Naive thymus-derived CD4-positive, alpha-beta T cell (primary cell): Measurements from ENCODE around the gene ATRIP. TPM values are rescaled to one million over a fixed set of nuclear protein-coding genes. Genes with fewer than 3 reads are reported as not detected.

Experiments used
- ATAC-seq: fragments of 150-1000 bp; cut with Tn5 transposase; 2 replicates; pipeline ENCODE4 v1.10.0; 2021; ENCODE audit warnings: mild to moderate bottlenecking, moderate library complexity
- CTCF ChIA-PET: fragments of 350-600 bp; sonication (Branson Sonifier 250); formaldehyde crosslinking; loops from one replicate; lab custom pipeline; 2021; ENCODE audit warnings: antibody characterized with exemption; lab: Charles Lee
- POLR2A ChIA-PET: fragments of 350-600 bp; sonication (Branson Sonifier 250); formaldehyde crosslinking; loops from one replicate; lab custom pipeline; 2021; ENCODE audit warnings: antibody characterized with exemption, inconsistent platforms; lab: Charles Lee
- DNase-seq, 9 donors: peaks; one replicate each; pipeline versions ENCODE4 v3.0.0 to v3.0.0-alpha.2; 2020 to 2022; ENCODE audit warnings: mixed read lengths in 1 of 9
- H3K27ac ChIP-seq: one replicate; pipeline ENCODE4 v1.7.0; 2013; ENCODE audit warnings: mild to moderate bottlenecking, low read depth, low read length, moderate library complexity
- H3K27me3 ChIP-seq, 2 donors: one replicate each; pipeline ENCODE4 v1.7.0; 2013; ENCODE audit warnings: low read length in 2 of 2, mild to moderate bottlenecking in 2 of 2, moderate library complexity in 2 of 2; ENCODE audit not compliant: control insufficient read depth in 2 of 2, insufficient read depth in 2 of 2
- H3K36me3 ChIP-seq, 3 experiments: 1 replicate in 2 of 3; 2 replicates in 1 of 3; pipeline ENCODE4 v1.7.0; 2013; ENCODE audit warnings: low read length in 3 of 3, mild to moderate bottlenecking in 3 of 3, moderate library complexity in 1 of 3; ENCODE audit not compliant: insufficient read depth in 3 of 3, control insufficient read depth in 2 of 3
- H3K4me1 ChIP-seq, 2 donors: one replicate each; pipeline ENCODE4 v1.7.0; 2013; ENCODE audit warnings: low read length in 2 of 2, mild to moderate bottlenecking in 2 of 2, moderate library complexity in 1 of 2; ENCODE audit not compliant: control insufficient read depth in 2 of 2, insufficient read depth in 2 of 2
- H3K4me3 ChIP-seq: 2 replicates; pipeline ENCODE4 v1.7.0; 2013; ENCODE audit warnings: mild to moderate bottlenecking, low read length
- H3K9me3 ChIP-seq, 3 experiments: 1 replicate in 2 of 3; 2 replicates in 1 of 3; pipeline ENCODE4 v1.7.0; 2013; ENCODE audit warnings: low read length in 3 of 3; ENCODE audit not compliant: control insufficient read depth in 2 of 3
- H3K27ac Mint-ChIP-seq, 9 donors: one replicate each; pipeline ENCODE4 v1.8.0; 2020 to 2022; ENCODE audit warnings: mixed read lengths in 9 of 9, mild to moderate bottlenecking in 8 of 9, moderate library complexity in 5 of 9, inconsistent platforms in 2 of 9
- H3K27me3 Mint-ChIP-seq, 5 donors: one replicate each; pipeline ENCODE4 v1.8.0; 2021 to 2022; ENCODE audit warnings: mixed read lengths in 5 of 5, mild to moderate bottlenecking in 1 of 5
- H3K36me3 Mint-ChIP-seq, 5 donors: one replicate each; pipeline ENCODE4 v1.8.0; 2020 to 2022; ENCODE audit warnings: mixed read lengths in 5 of 5, mild to moderate bottlenecking in 3 of 5, inconsistent platforms in 1 of 5
- H3K4me1 Mint-ChIP-seq, 7 donors: one replicate each; pipeline ENCODE4 v1.8.0; 2020 to 2022; ENCODE audit warnings: mixed read lengths in 7 of 7, mild to moderate bottlenecking in 3 of 7, inconsistent platforms in 1 of 7
- H3K4me3 Mint-ChIP-seq, 10 donors: one replicate each; pipeline ENCODE4 v1.8.0; 2020 to 2022; ENCODE audit warnings: mild to moderate bottlenecking in 10 of 10, mixed read lengths in 10 of 10, moderate library complexity in 6 of 10, inconsistent platforms in 2 of 10
- H3K9me3 Mint-ChIP-seq, 11 donors: one replicate each; pipeline ENCODE4 v1.8.0; 2020 to 2022; ENCODE audit warnings: mixed read lengths in 11 of 11, mild to moderate bottlenecking in 4 of 11, inconsistent platforms in 1 of 11, moderate library complexity in 1 of 11
- intact Hi-C, 2 donors: fragments of 100-400 bp; cut with micrococcal nuclease; formaldehyde crosslinking; loops; one replicate each; pipeline ENCODE4 v1.15.1; 2023
- polyA plus RNA-seq, 2 donors: library from polyadenylated mRNA; unstranded; fragments of 300-500 nt; fragmentation: Illumina TruSeq; gene quantifications; one replicate each; pipeline ENCODE4 v1.2.3, GENCODE V29; 2021
- total RNA-seq, 6 experiments: library from RNA in 5 of 6; stranded (reverse) in 5 of 6; gene quantifications; 1 replicate in 5 of 6; 2 replicates in 1 of 6; pipeline ENCODE4 v1.2.3 and lab custom pipeline; 2021 to 2026

Gene ATRIP
- total and polyA plus RNA-seq, 7 experiments from 2014 or later, result 7.9 to 16.2 (median 12.5) TPM

GRCh38 chr3:48414376-48415250 lies 31.9 kb upstream of the ATRIP start:
- Mint-ChIP-seq H3K27me3 (no peaks in the 10 kb centered on the region), H3K4me3 (no peak overlapping the region), H3K27ac (no peak overlapping the region), H3K9me3 (peaks cover 0 to 2% (median 0%) of the 10 kb centered on the region in 11 donors), H3K36me3 (no peaks in the 10 kb centered on the region), H3K4me1 (no peaks in the 10 kb centered on the region)
- no peaks in the 10 kb centered on the region for H3K27me3 ChIP-seq
- ChIA-PET POLR2A (no interaction called here), CTCF (no interaction called here)
- H3K4me1 ChIP-seq, result no peaks in the 10 kb centered on the region
- no peaks in the 10 kb centered on the region for H3K9me3 ChIP-seq
- intact Hi-C loops, result loop anchor here in 1 of 2 donors (2.0 kb wide), 1 partner anchor 22 kb away; no protein-coding TSS in a partner anchor
- no peak overlapping the region for H3K27ac ChIP-seq
- H3K4me3 ChIP-seq, result no peak overlapping the region
- no peak for ATAC-seq
- H3K36me3 ChIP-seq, result no peaks in the 10 kb centered on the region
- DNase-seq, result peak in 1 of 9 donors; percentile 4

DNA sequence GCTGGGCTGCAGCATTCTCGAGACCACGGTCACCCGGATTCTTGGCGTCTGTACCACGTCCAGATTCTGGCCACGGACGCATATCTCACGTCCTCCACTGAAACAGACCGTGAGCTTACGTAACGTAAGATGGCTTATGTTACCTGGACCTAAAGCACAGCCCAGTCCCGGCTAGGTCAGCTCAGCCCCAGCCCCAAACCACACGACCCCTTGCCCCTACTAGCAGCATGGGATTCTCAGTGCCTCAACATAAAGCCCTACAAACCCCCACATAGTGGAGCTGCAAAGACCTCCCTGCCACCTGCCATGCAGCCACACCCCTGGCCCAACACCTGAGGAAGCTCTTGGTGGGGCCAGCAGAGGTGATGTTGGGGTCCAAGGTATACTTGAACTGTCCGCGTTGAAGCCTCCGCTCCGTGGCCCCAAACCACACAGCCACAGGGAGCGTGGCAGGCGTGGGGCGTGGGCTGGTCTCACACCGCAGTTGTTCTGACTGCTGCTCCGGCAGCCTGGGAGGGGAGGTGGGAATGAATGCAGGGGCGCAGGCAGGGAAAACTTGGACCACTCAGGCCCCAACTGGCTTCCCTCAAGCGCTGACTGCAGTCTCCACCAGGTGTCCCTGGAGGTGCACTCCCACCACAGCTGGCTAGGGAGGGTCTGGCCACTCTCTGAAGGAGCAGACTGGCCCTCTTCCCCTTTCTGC lies 31.1 kb upstream of the ATRIP start:
- ChIA-PET POLR2A (no interaction called here), CTCF (no interaction called here)
- Histone ChIP-seq H3K27ac (no peak overlapping the region), H3K27me3 (no peaks in the 10 kb centered on the region), H3K4me3 (no peak overlapping the region), H3K4me1 (no peaks in the 10 kb centered on the region), H3K9me3 (no peaks in the 10 kb centered on the region), H3K36me3 (no peaks in the 10 kb centered on the region)
- no peak for ATAC-seq
- Mint-ChIP-seq H3K4me1 (no peaks in the 10 kb centered on the region), H3K9me3 (peaks cover 0 to 2% (median 0%) of the 10 kb centered on the region in 11 donors), H3K4me3 (no peak overlapping the region), H3K27ac (no peak overlapping the region), H3K27me3 (no peaks in the 10 kb centered on the region), H3K36me3 (no peaks in the 10 kb centered on the region)
- peak in 1 of 9 donors; percentile 6 for DNase-seq
- intact Hi-C loops, result loop anchor here in 1 of 2 donors (2.0 kb wide), 1 partner anchor 21 kb away; no protein-coding TSS in a partner anchor

DNA sequence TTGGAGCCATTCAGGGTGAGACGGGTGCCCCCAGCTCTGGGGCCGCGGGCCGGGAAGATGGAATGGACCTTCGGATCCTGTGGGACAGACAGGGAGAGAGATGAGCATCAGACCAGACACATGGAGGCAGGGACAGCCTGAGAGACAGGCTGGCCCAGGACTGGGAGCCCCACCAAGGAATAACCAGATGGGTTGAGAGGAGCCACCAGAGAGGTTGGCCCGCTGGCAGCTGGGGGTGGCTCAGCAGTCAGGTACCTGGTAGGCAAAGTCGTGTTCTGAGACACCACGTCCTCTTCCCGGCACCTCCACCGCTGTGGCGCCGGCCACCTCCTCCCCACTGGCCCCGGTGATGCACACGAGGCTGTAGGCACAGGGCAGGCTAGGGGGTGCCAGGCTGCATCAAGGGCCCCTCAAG lies 30.4 kb upstream of the ATRIP start:
- H3K27me3 ChIP-seq, result no peaks in the 10 kb centered on the region
- intact Hi-C loops, result no loop called here
- Mint-ChIP-seq H3K36me3 (no peaks in the 10 kb centered on the region), H3K4me3 (no peak overlapping the region), H3K4me1 (no peaks in the 10 kb centered on the region), H3K9me3 (peaks cover 0 to 2% (median 0%) of the 10 kb centered on the region in 11 donors), H3K27me3 (no peaks in the 10 kb centered on the region), H3K27ac (no peak overlapping the region)
- no peaks in the 10 kb centered on the region for H3K36me3 ChIP-seq
- H3K4me1 ChIP-seq, result no peaks in the 10 kb centered on the region
- no peaks in the 10 kb centered on the region for H3K9me3 ChIP-seq
- H3K4me3 ChIP-seq, result no peak overlapping the region
- POLR2A ChIA-PET, result no interaction called here
- ATAC-seq (no peak), DNase-seq (peak in 1 of 9 donors; percentile 5)
- CTCF ChIA-PET, result interaction anchor here (0.5 kb wide), 1 partner anchor 140 kb away, joined by 4 read pairs; no protein-coding TSS in a partner anchor
- no peak overlapping the region for H3K27ac ChIP-seq

GRCh38 chr3:48416546-48416945 lies 30.0 kb upstream of the ATRIP start:
- H3K4me1 Mint-ChIP-seq, result no peaks in the 10 kb centered on the region
- H3K36me3 Mint-ChIP-seq, result no peaks in the 10 kb centered on the region
- H3K27me3 ChIP-seq, result no peaks in the 10 kb centered on the region
- no peaks in the 10 kb centered on the region for H3K36me3 ChIP-seq
- ATAC-seq (no peak), DNase-seq (peak in 1 of 9 donors; percentile 2)
- intact Hi-C loops, result no loop called here
- H3K4me1 ChIP-seq, result no peaks in the 10 kb centered on the region
- H3K4me3 Mint-ChIP-seq, result no peak overlapping the region
- no peak overlapping the region for H3K27ac ChIP-seq
- no peak overlapping the region for H3K4me3 ChIP-seq
- H3K9me3 ChIP-seq, result no peaks in the 10 kb centered on the region
- no peaks in the 10 kb centered on the region for H3K27me3 Mint-ChIP-seq
- ChIA-PET CTCF (interaction anchor here (0.5 kb wide), 1 partner anchor 139 kb away, joined by 4 read pairs; no protein-coding TSS in a partner anchor), POLR2A (no interaction called here)
- H3K27ac Mint-ChIP-seq, result no peak overlapping the region
- H3K9me3 Mint-ChIP-seq, result peaks cover 0 to 2% (median 0%) of the 10 kb centered on the region in 11 donors

DNA sequence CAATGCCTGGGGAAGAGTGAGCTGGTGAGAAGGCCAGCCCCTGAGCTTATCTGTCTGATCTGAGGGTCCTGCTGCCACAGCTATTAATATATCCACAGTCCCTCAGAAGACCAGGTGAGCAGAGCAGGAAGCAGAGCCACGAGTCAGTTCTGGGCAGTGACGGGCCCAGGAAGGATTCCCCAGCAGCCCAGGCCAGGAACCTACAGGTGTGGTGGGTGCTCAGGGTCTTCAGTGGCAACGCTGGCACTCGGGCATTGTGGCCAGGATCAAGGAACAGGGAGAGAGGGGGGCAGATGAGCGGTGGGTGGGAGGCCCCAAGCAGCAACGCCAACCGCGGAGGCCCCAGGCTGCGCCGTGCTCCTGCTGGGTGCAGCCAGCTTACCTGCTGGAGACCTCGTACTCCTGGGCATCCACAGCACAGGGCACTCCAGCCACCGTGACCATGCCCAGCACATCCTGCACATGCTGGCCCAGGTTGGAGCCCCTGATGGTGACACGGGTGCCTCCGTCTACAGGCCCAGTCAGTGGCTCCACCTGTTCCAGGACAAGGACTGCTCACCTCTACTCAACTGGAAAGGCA lies 28.9 kb upstream of the ATRIP start:
- ChIA-PET CTCF (no interaction called here), POLR2A (no interaction called here)
- no peaks in the 10 kb centered on the region for H3K27me3 Mint-ChIP-seq
- Histone ChIP-seq H3K27ac (no peak overlapping the region), H3K36me3 (no peaks in the 10 kb centered on the region), H3K9me3 (no peaks in the 10 kb centered on the region), H3K4me1 (no peaks in the 10 kb centered on the region), H3K27me3 (no peaks in the 10 kb centered on the region), H3K4me3 (no peak overlapping the region)
- intact Hi-C loops, result no loop called here
- no peaks in the 10 kb centered on the region for H3K4me1 Mint-ChIP-seq
- peaks cover 0 to 2% (median 0%) of the 10 kb centered on the region in 11 donors for H3K9me3 Mint-ChIP-seq
- no peaks in the 10 kb centered on the region for H3K36me3 Mint-ChIP-seq
- H3K4me3 Mint-ChIP-seq, result no peak overlapping the region
- H3K27ac Mint-ChIP-seq, result no peak overlapping the region
- ATAC-seq (no peak), DNase-seq (no peak)

DNA sequence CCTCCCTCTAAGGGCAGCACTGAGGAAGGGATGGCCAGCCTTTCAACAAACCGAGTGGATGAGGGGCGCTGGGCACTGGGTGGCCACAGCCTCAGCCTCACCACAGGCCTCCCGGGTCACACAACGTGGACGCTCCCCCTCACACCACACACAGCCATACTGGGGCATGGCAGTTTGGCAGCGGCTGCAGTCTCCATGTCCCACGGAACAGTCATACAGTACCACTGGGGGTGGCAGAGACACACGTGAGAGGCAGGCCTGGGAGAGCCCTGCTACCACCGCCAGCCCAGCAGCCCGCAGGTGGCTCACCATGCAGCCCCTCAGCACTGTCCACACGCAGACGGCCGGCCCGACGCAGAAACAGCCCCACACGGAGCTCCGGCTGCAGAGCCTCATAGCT lies 28.4 kb upstream of the ATRIP start:
- no peaks in the 10 kb centered on the region for H3K36me3 Mint-ChIP-seq
- POLR2A ChIA-PET, result no interaction called here

More for the DNA sequence above, 28.4 kb upstream of the ATRIP start:
- no peak overlapping the region for H3K4me3 ChIP-seq
- H3K27me3 ChIP-seq, result no peaks in the 10 kb centered on the region
- no peak for DNase-seq
- no peak overlapping the region for H3K4me3 Mint-ChIP-seq
- CTCF ChIA-PET, result interaction anchor here (0.5 kb wide), 1 partner anchor 208 kb away, joined by 3 read pairs; no protein-coding TSS in a partner anchor
- intact Hi-C loops, result no loop called here
- H3K27me3 Mint-ChIP-seq, result no peaks in the 10 kb centered on the region
- ATAC-seq, result no peak
- no peaks in the 10 kb centered on the region for H3K4me1 Mint-ChIP-seq
- H3K9me3 Mint-ChIP-seq, result peaks cover 0 to 2% (median 0%) of the 10 kb centered on the region in 11 donors
- no peak overlapping the region for H3K27ac Mint-ChIP-seq
- no peak overlapping the region for H3K27ac ChIP-seq
- H3K36me3 ChIP-seq, result no peaks in the 10 kb centered on the region
- no peaks in the 10 kb centered on the region for H3K4me1 ChIP-seq
- H3K9me3 ChIP-seq, result no peaks in the 10 kb centered on the region
